Gastroesophageal sphincter (tissue), 4 donors: ENCODE results near the gene CGN. TPM values are rescaled to one million over a fixed set of nuclear protein-coding genes. Genes with fewer than 3 reads are reported as not detected.
A peak's percentile ranks its signal among the peaks of the same experiment; 100 is the strongest.

Experiments used
- ATAC-seq: fragments of 150-250 bp; one replicate; pipeline ENCODE4 v1.9.1; 2016; ENCODE audit warnings: mild to moderate bottlenecking, moderate library complexity
- H3K27ac ChIP-seq, 4 donors: fragments of 200-600 bp; sonication (generic) in 3 of 4; 1 replicate in 3 of 4; 2 replicates in 1 of 4; pipeline ENCODE4 v1.5.1; 2016 to 2019
- H3K27me3 ChIP-seq: fragments of 200-600 bp; sonication (generic); one replicate; pipeline ENCODE4 v1.5.1; 2019
- H3K36me3 ChIP-seq, 2 donors: fragments of 200-600 bp; sonication (generic); one replicate each; pipeline ENCODE4 v1.5.1; 2019; ENCODE audit warnings: control low read depth in 1 of 2
- H3K4me1 ChIP-seq, 3 donors: fragments of 200-600 bp; sonication (generic); 1 replicate in 2 of 3; 2 replicates in 1 of 3; pipeline ENCODE4 v1.5.1; 2016 to 2019; ENCODE audit warnings: control low read depth in 2 of 3
- H3K4me3 ChIP-seq, 2 donors: fragments of 200-600 bp; sonication (generic); one replicate each; pipeline ENCODE4 v1.5.1; 2019; ENCODE audit warnings: mild to moderate bottlenecking in 1 of 2, moderate library complexity in 1 of 2
- H3K9me3 ChIP-seq, 3 donors: fragments of 200-600 bp; sonication (generic); one replicate each; pipeline ENCODE4 v1.5.1; 2017 to 2019; ENCODE audit warnings: control low read depth in 2 of 3
- EP300 ChIP-seq: sonication (generic); formaldehyde crosslinking; IDR thresholded peaks from one replicate; pipeline ENCODE4 v1.6.1; 2017; ENCODE audit warnings: antibody characterized with exemption, mild to moderate bottlenecking
- POLR2A ChIP-seq, 2 donors: fragments of 450-650 bp; IDR thresholded peaks; one replicate each; pipeline ENCODE4 v1.6.1; 2017; ENCODE audit warnings: antibody characterized with exemption in 2 of 2, mild to moderate bottlenecking in 2 of 2, moderate library complexity in 1 of 2
- POLR2AphosphoS5 ChIP-seq: sonication (generic); formaldehyde crosslinking; IDR thresholded peaks from one replicate; pipeline ENCODE4 v1.6.1; 2017; ENCODE audit warnings: antibody characterized with exemption
- WGBS, 2 donors: methylation state at CpG; one replicate each; pipeline ENCODE4 v1.1.5; 2018; ENCODE audit warnings: low coverage in 1 of 2; 5-methylcytosine and 5-hydroxymethylcytosine counted together
- total RNA-seq, 4 donors: library from RNA; depleted of rRNA; stranded (reverse); fragments of >200 nt; gene quantifications; one replicate each; pipeline ENCODE4 v1.1.0, GENCODE V29; 2016
- TF ChIP-seq, protein P1 (sequence below), 4 experiments: fragments of 200-600 bp in 2 of 4; fragments of 450-650 bp in 2 of 4; sonication (generic) in 1 of 4; IDR thresholded peaks; one replicate each; pipeline ENCODE4 v1.5.1; 2017 to 2019; ENCODE audit warnings: antibody characterized with exemption in 4 of 4, mild to moderate bottlenecking in 2 of 4, moderate library complexity in 2 of 4

The CGN gene
- total RNA-seq, 4 donors from 2014 or later = 0.13 to 2.2 (median 0.29) TPM

DNA sequence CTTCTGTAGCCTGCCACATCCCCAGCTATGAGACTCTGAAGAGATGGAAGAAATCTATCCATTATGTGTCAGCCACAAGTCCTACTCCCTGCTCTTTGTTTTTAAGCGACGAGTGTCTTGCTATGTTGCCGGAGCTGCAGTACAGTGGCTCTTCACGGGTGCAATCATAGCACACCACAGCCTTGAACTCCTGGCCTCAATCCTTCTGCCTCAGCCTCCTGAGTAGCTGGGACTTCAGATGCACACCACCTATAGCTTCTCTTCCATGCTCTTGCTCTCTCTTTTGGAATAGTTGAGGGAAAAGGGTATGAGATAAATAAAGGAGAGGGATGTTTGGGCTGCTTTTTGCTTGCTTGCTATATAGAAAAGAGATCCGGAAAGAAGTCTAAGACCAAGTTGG is 30.6 kb downstream of the CGN start:
- Histone ChIP-seq H3K27me3 (no peaks in the 10 kb centered on the region), H3K4me3 (peak overlapping the region in 1 of 2 donors; percentile 77), H3K36me3 (no peaks in the 10 kb centered on the region), H3K4me1 (peaks cover 0 to 46% (median 3%) of the 10 kb centered on the region in 3 donors), H3K27ac (peak overlapping the region in 3 of 4 donors; percentile 89 to 94 (median 90)), H3K9me3 (no peaks in the 10 kb centered on the region)
- TF ChIP-seq POLR2A (IDR thresholded peaks at IDR 0.05) = no peak
- no peak for TF ChIP-seq POLR2AphosphoS5
- TF ChIP-seq EP300 = no peak
- TF ChIP-seq, protein P1, sequence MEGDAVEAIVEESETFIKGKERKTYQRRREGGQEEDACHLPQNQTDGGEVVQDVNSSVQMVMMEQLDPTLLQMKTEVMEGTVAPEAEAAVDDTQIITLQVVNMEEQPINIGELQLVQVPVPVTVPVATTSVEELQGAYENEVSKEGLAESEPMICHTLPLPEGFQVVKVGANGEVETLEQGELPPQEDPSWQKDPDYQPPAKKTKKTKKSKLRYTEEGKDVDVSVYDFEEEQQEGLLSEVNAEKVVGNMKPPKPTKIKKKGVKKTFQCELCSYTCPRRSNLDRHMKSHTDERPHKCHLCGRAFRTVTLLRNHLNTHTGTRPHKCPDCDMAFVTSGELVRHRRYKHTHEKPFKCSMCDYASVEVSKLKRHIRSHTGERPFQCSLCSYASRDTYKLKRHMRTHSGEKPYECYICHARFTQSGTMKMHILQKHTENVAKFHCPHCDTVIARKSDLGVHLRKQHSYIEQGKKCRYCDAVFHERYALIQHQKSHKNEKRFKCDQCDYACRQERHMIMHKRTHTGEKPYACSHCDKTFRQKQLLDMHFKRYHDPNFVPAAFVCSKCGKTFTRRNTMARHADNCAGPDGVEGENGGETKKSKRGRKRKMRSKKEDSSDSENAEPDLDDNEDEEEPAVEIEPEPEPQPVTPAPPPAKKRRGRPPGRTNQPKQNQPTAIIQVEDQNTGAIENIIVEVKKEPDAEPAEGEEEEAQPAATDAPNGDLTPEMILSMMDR (IDR thresholded peaks at IDR 0.05) = no peak
- ATAC-seq = no peak
- 78 to 100% methylated on average over 3 to 4 of the region's 5 CpGs for WGBS, 2 donors

DNA sequence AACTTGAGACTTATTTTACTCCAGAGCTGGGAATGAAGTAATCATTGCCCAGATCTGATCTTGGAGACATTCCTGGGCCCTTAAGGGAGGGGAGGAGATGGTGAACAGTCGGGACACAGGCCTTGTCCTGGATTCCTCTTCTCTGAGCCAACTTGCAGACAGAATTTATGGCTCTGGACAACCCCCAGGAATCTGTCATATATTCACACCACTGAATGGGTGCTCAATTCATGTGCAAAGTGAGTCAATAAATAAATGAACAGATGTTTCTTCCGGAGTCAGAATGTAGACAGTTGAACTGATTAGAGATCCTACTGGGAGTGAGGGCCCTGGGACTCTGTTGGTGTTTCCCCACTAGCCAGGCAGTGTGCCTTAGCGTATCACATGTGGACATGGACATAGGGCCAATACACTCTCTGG is 31.5 kb downstream of the CGN start:
- Histone ChIP-seq H3K27me3 (no peaks in the 10 kb centered on the region), H3K27ac (peak overlapping the region; percentile 36 to 94 (median 90)), H3K9me3 (no peaks in the 10 kb centered on the region), H3K4me1 (peaks cover 7 to 56% (median 8%) of the 10 kb centered on the region in 3 donors), H3K36me3 (no peaks in the 10 kb centered on the region), H3K4me3 (no peak overlapping the region)
- WGBS, 2 donors = 25 to 48% methylated on average over 2 to 3 of the region's 3 CpGs
- ATAC-seq = peak; percentile 19
- TF ChIP-seq POLR2AphosphoS5 (peak; percentile 49), EP300 (no peak)

DNA sequence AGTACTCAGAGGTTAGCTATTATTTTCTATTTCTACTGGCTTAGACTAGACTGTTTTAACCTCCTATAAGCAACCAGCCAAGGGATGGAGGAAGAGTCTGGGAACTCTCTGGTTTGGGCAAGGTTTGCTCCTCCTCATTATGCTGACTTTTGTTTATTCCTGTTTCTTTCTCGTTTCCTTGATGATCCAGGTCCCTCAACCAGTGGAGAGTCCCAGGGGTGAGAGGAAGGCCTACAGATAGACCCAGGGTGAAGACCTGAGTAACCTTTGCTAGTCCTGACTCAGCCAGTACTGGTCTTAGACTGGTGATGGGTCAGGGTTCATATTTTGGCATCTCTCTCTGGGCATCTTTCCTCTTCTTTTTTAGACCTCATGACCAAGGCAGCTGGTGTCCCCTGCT is 34.4 kb downstream of the CGN start:
- H3K27ac ChIP-seq = peak overlapping the region in 3 of 4 donors; percentile 12 to 32 (median 23)
- no peak overlapping the region for H3K4me3 ChIP-seq
- peaks cover 7 to 60% (median 8%) of the 10 kb centered on the region in 3 donors for H3K4me1 ChIP-seq
- H3K27me3 ChIP-seq = no peaks in the 10 kb centered on the region
- no peak for ATAC-seq
- TF ChIP-seq EP300 (no peak), POLR2A (IDR thresholded peaks at IDR 0.05) (no peak), POLR2AphosphoS5 (no peak)
- TF ChIP-seq, protein P1 (IDR thresholded peaks at IDR 0.05) = no peak
- no peaks in the 10 kb centered on the region for H3K36me3 ChIP-seq
- no peaks in the 10 kb centered on the region for H3K9me3 ChIP-seq
- WGBS, 2 donors = 43 to 67% methylated on average over 1 of the region's 1 CpG

DNA sequence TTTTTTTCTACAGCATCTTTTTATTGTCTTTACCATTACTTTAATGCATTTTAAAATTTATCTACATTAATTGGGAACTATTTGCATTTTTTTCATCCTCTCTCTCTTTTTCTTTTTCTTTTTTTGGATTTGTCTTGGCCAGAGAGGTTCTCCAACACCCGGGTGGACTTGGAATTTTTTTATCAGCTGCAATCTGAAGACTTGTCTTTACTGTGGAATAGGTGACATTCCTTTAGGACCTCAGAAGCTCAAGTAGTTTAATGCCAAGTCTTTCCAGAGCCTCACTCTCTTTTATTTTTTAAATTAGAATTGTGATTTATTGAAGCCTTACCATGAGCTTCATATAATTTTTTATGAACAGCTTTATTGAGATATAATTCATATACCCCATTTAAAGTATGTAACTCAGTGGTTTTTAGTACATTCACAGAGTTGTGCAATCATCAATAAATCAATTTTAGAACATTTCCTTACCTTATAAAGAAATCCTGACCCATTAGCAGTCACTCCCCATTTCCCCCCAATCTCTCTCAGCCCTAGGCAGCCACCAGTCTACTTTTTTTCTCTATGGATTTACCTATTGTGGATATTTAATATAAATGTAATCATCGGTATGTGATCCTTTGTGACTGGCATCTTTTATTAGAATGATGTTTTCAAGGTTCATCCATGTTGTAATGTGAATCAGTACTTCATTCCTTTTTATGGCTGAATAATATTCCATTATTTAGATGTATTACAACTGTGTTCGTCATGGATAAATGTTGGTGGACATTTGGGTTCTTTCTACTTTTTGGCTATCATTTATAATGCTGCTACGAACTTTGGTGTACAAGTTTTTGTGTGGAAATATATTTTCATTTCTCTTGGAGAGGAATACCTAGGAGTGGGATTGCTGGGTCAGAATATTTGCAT is 35.1 kb downstream of the CGN start:
- Histone ChIP-seq H3K4me3 (no peak overlapping the region), H3K9me3 (no peaks in the 10 kb centered on the region), H3K4me1 (peaks cover 7 to 53% (median 8%) of the 10 kb centered on the region in 3 donors), H3K36me3 (no peaks in the 10 kb centered on the region), H3K27ac (peak overlapping the region; percentile 68 to 77 (median 74)), H3K27me3 (no peaks in the 10 kb centered on the region)
- WGBS, 2 donors = 79% methylated on average over 4 of the region's 4 CpGs
- TF ChIP-seq POLR2A (IDR thresholded peaks at IDR 0.05) = no peak
- no peak for TF ChIP-seq POLR2AphosphoS5
- TF ChIP-seq EP300 = no peak
- TF ChIP-seq, protein P1 (IDR thresholded peaks at IDR 0.05) = no peak
- ATAC-seq = no peak

DNA sequence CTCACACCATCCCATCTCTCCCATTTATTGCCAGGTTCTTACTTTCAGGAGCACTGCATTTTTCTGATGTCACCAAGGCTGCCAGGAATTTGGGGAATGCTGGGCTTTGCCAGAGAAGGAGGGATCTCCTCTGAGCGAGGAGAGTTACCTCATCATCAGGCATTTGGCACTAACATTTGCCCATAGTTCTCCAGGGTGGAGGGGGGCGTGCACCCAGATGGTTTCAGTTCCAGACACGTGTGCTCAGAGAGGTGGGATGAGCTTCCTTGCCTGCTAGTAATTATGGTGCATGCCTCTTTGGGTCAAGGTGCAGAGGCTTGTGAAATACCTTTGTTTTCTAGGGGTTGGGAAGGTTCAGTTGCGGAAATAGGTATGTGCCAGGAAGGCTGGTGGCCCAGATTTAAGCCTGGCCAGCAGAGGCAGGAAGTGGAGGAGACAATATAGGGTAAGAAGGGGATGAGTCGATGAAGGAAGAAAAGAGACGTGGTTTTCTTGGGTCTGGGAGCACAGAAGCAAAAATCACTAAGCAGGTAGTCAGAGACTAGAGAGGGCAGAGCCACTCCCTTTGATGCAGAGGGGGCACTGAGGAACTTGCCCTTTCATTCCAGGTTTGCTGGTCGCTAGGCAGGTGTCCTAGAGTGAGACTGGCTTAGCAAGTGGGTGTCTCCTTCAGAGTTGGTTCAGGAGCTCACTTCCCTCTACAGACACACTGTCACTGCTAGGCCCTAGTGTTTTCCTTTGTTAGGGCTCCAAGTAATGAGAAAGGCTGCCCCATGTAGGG is 36.1 kb downstream of the CGN start:
- WGBS, 2 donors = 32 to 48% methylated on average over 5 to 6 of the region's 7 CpGs
- Histone ChIP-seq H3K9me3 (no peaks in the 10 kb centered on the region), H3K4me1 (peaks cover 6 to 42% (median 7%) of the 10 kb centered on the region in 3 donors), H3K4me3 (no peak overlapping the region), H3K36me3 (no peaks in the 10 kb centered on the region), H3K27me3 (no peaks in the 10 kb centered on the region), H3K27ac (peak overlapping the region; percentile 68 to 77 (median 74))
- ATAC-seq = peak; percentile 94
- TF ChIP-seq POLR2AphosphoS5 (peak; percentile 93), EP300 (no peak)
